Stomach smooth muscle (tissue), 2 donors: Measurements from ENCODE around the gene IFNL3.
"Not testable (repeated sequence)": the region's sequence is repeated elsewhere in the genome, so short reads cannot be mapped to it uniquely, and the experiment has no call there.

Experiments
- H3K27ac ChIP-seq: one replicate; pipeline ENCODE4 v1.7.0; 2013; ENCODE audit warnings: mild to moderate bottlenecking, low read length, inconsistent platforms
- H3K27me3 ChIP-seq, 2 donors: one replicate each; pipeline ENCODE4 v1.7.0; 2013; ENCODE audit warnings: low read length in 2 of 2; ENCODE audit not compliant: insufficient read depth in 2 of 2, control insufficient read depth in 1 of 2
- H3K36me3 ChIP-seq, 2 donors: one replicate each; pipeline ENCODE4 v1.7.0; 2013; ENCODE audit warnings: low read length in 2 of 2; ENCODE audit not compliant: control insufficient read depth in 2 of 2, insufficient read depth in 2 of 2
- H3K4me1 ChIP-seq: one replicate; pipeline ENCODE4 v1.7.0; 2013; ENCODE audit warnings: low read length; ENCODE audit not compliant: control insufficient read depth, insufficient read depth
- H3K4me3 ChIP-seq, 2 donors: one replicate each; pipeline ENCODE4 v1.7.0; 2013; ENCODE audit warnings: low read length in 2 of 2
- H3K9ac ChIP-seq, 2 donors: one replicate each; pipeline ENCODE4 v1.7.0; 2013; ENCODE audit warnings: low read length in 2 of 2, mild to moderate bottlenecking in 1 of 2
- H3K9me3 ChIP-seq, 2 donors: one replicate each; pipeline ENCODE4 v1.7.0; 2013; ENCODE audit warnings: low read length in 2 of 2; ENCODE audit not compliant: control insufficient read depth in 2 of 2
- donor health status: healthy.
- donor health status: Pancreatic carcinoma.

The IFNL3 gene

GRCh38 chr19:39217094-39217493, 27.7 kb downstream of the IFNL3 start:
- H3K4me3 ChIP-seq, result no peak overlapping the region
- H3K4me1 ChIP-seq, result no peaks in the 10 kb centered on the region
- no peaks in the 10 kb centered on the region for H3K36me3 ChIP-seq
- H3K27ac ChIP-seq, result no peak overlapping the region
- no peak overlapping the region for H3K9ac ChIP-seq
- H3K27me3 ChIP-seq, result peaks cover 11 to 13% of the 10 kb centered on the region in 2 donors
- H3K9me3 ChIP-seq, result peaks cover 0 to 2% of the 10 kb centered on the region in 2 donors

- not testable (repeated sequence) for H3K27me3 ChIP-seq, H3K4me1 ChIP-seq, H3K9me3 ChIP-seq, H3K9ac ChIP-seq, H3K27ac ChIP-seq, H3K36me3 ChIP-seq, H3K4me3 ChIP-seq
Observed at GRCh38 chr19:39215323-39215722, 29.5 kb downstream of the IFNL3 start.

GRCh38 chr19:39212375-39212742, 32.4 kb downstream of the IFNL3 start:
- Histone ChIP-seq H3K27me3 (peaks cover 0 to 6% of the 10 kb centered on the region in 2 donors), H3K9me3 (peaks cover 0 to 2% of the 10 kb centered on the region in 2 donors), H3K27ac (no peak overlapping the region)

GRCh38 chr19:39211731-39212374, 33.0 kb downstream of the IFNL3 start:
- Histone ChIP-seq H3K4me1 (no peaks in the 10 kb centered on the region), H3K27me3 (peaks cover 0 to 6% of the 10 kb centered on the region in 2 donors), H3K4me3 (no peak overlapping the region), H3K36me3 (no peaks in the 10 kb centered on the region), H3K9ac (no peak overlapping the region), H3K9me3 (no peaks in the 10 kb centered on the region), H3K27ac (no peak overlapping the region)

More at GRCh38 chr19:39212375-39212742, 32.4 kb downstream of the IFNL3 start:
- no peak overlapping the region for H3K9ac ChIP-seq
- H3K36me3 ChIP-seq, result no peaks in the 10 kb centered on the region
- no peaks in the 10 kb centered on the region for H3K4me1 ChIP-seq
- H3K4me3 ChIP-seq, result no peak overlapping the region

- H3K27ac ChIP-seq, result no peak overlapping the region
- H3K4me1 ChIP-seq, result no peaks in the 10 kb centered on the region
- H3K27me3 ChIP-seq, result peaks cover 1 to 12% of the 10 kb centered on the region in 2 donors
- H3K9me3 ChIP-seq, result no peaks in the 10 kb centered on the region
- H3K4me3 ChIP-seq, result no peak overlapping the region
- no peaks in the 10 kb centered on the region for H3K36me3 ChIP-seq
- no peak overlapping the region for H3K9ac ChIP-seq
Observed at GRCh38 chr19:39209196-39209595, 35.6 kb downstream of the IFNL3 start.

GRCh38 chr19:39208175-39208795, 36.5 kb downstream of the IFNL3 start:
- no peak overlapping the region for H3K4me3 ChIP-seq
- no peaks in the 10 kb centered on the region for H3K9me3 ChIP-seq
- H3K9ac ChIP-seq, result no peak overlapping the region
- no peak overlapping the region for H3K27ac ChIP-seq
- peaks cover 10 to 13% of the 10 kb centered on the region in 2 donors for H3K27me3 ChIP-seq
- H3K36me3 ChIP-seq, result no peaks in the 10 kb centered on the region
- H3K4me1 ChIP-seq, result no peaks in the 10 kb centered on the region

- Histone ChIP-seq H3K9ac (no peak overlapping the region), H3K4me1 (no peaks in the 10 kb centered on the region), H3K36me3 (no peaks in the 10 kb centered on the region), H3K4me3 (no peak overlapping the region), H3K27me3 (peaks cover 14 to 22% of the 10 kb centered on the region in 2 donors), H3K27ac (no peak overlapping the region), H3K9me3 (no peaks in the 10 kb centered on the region)
Observed at GRCh38 chr19:39207293-39207836, 37.4 kb downstream of the IFNL3 start.

- Histone ChIP-seq H3K27ac (no peak overlapping the region), H3K4me1 (no peaks in the 10 kb centered on the region), H3K27me3 (peaks cover 20 to 30% of the 10 kb centered on the region in 2 donors), H3K4me3 (no peak overlapping the region), H3K36me3 (no peaks in the 10 kb centered on the region), H3K9ac (no peak overlapping the region), H3K9me3 (no peaks in the 10 kb centered on the region)
Observed at GRCh38 chr19:39206122-39206521, 38.7 kb downstream of the IFNL3 start.

- H3K9ac ChIP-seq, result no peak overlapping the region
- no peaks in the 10 kb centered on the region for H3K9me3 ChIP-seq
- peaks cover 25 to 34% of the 10 kb centered on the region in 2 donors for H3K27me3 ChIP-seq
- H3K4me3 ChIP-seq, result no peak overlapping the region
- no peak overlapping the region for H3K27ac ChIP-seq
- no peaks in the 10 kb centered on the region for H3K4me1 ChIP-seq
- H3K36me3 ChIP-seq, result no peaks in the 10 kb centered on the region
Observed at GRCh38 chr19:39205449-39205764, 39.4 kb downstream of the IFNL3 start.

- Histone ChIP-seq H3K4me3 (no peak within 1 kb of the TSS), H3K27me3 (peaks cover 38 to 39% of the 10 kb centered on the region in 2 donors), H3K4me1 (peaks cover 2% of the 10 kb centered on the region), H3K9ac (no peak within 1 kb of the TSS), H3K27ac (no peak within 1 kb of the TSS), H3K36me3 (no peaks in the 10 kb centered on the region), H3K9me3 (no peaks in the 10 kb centered on the region)
Observed at GRCh38 chr19:39203372-39204341, 41.1 kb downstream of the IFNL3 start, which contains the start of gene SYCN. SYCN (minus strand) TSS chr19:39204263; CDS start chr19:39204254, 9 bp downstream.
